ENCODE data around the gene PCED1B.
A peak's percentile ranks its signal among the peaks of the same experiment; 100 is the strongest.

PCED1B gene

GRCh38 chr12:47234576-47235141 lies 155.2 kb downstream of the PCED1B start:
- ATAC-seq, result no peak

GRCh38 chr12:47235258-47236040 lies 156.0 kb downstream of the PCED1B start:
- TF ChIP-seq ZC3H10 (CRISPR knock-in tag; IDR thresholded peaks at IDR 0.05), result no peak
- TF ChIP-seq ZFP3 (CRISPR knock-in tag; IDR thresholded peaks at IDR 0.05), result no peak
- TF ChIP-seq OSR1 (CRISPR knock-in tag; IDR thresholded peaks at IDR 0.05), result no peak
- TF ChIP-seq ZNF70 (CRISPR knock-in tag; IDR thresholded peaks at IDR 0.05), result no peak
- TF ChIP-seq, protein P1, sequence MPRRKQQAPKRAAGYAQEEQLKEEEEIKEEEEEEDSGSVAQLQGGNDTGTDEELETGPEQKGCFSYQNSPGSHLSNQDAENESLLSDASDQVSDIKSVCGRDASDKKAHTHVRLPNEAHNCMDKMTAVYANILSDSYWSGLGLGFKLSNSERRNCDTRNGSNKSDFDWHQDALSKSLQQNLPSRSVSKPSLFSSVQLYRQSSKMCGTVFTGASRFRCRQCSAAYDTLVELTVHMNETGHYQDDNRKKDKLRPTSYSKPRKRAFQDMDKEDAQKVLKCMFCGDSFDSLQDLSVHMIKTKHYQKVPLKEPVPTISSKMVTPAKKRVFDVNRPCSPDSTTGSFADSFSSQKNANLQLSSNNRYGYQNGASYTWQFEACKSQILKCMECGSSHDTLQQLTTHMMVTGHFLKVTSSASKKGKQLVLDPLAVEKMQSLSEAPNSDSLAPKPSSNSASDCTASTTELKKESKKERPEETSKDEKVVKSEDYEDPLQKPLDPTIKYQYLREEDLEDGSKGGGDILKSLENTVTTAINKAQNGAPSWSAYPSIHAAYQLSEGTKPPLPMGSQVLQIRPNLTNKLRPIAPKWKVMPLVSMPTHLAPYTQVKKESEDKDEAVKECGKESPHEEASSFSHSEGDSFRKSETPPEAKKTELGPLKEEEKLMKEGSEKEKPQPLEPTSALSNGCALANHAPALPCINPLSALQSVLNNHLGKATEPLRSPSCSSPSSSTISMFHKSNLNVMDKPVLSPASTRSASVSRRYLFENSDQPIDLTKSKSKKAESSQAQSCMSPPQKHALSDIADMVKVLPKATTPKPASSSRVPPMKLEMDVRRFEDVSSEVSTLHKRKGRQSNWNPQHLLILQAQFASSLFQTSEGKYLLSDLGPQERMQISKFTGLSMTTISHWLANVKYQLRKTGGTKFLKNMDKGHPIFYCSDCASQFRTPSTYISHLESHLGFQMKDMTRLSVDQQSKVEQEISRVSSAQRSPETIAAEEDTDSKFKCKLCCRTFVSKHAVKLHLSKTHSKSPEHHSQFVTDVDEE (CRISPR knock-in tag; IDR thresholded peaks at IDR 0.05), result no peak
- no peak for ATAC-seq

More at GRCh38 chr12:47234576-47235141, 155.2 kb downstream of the PCED1B start:
- TF ChIP-seq SNAI2 (CRISPR knock-in tag; IDR thresholded peaks at IDR 0.05), result no peak
- TF ChIP-seq TOX (CRISPR knock-in tag; IDR thresholded peaks at IDR 0.05; ENCODE audit: borderline replicate concordance), result no peak
- TF ChIP-seq, protein P1 (CRISPR knock-in tag; IDR thresholded peaks at IDR 0.05), result no peak
- TF ChIP-seq ESRRG (CRISPR knock-in tag; IDR thresholded peaks at IDR 0.05), result no peak
- TF ChIP-seq OSR1 (CRISPR knock-in tag; IDR thresholded peaks at IDR 0.05), result no peak
- TF ChIP-seq ZFP3 (CRISPR knock-in tag; IDR thresholded peaks at IDR 0.05), result no peak
- no peak for TF ChIP-seq ZNF8 (CRISPR knock-in tag; IDR thresholded peaks at IDR 0.05)
- no peak for TF ChIP-seq ZNF70 (CRISPR knock-in tag; IDR thresholded peaks at IDR 0.05)
- no peak for TF ChIP-seq RARB (CRISPR knock-in tag; IDR thresholded peaks at IDR 0.05)
- TF ChIP-seq ISL1 (CRISPR knock-in tag; IDR thresholded peaks at IDR 0.05), result no peak
- TF ChIP-seq BACH2 (CRISPR knock-in tag; IDR thresholded peaks at IDR 0.05; ENCODE audit: borderline replicate concordance), result no peak
- no peak for TF ChIP-seq CSDC2 (CRISPR knock-in tag; IDR thresholded peaks at IDR 0.05)
- TF ChIP-seq ARNTL (CRISPR knock-in tag; IDR thresholded peaks at IDR 0.05; ENCODE audit: borderline replicate concordance, low read depth), result no peak
- TF ChIP-seq TCF4 (CRISPR knock-in tag; IDR thresholded peaks at IDR 0.05; ENCODE audit: borderline replicate concordance), result no peak
- TF ChIP-seq, protein P2, sequence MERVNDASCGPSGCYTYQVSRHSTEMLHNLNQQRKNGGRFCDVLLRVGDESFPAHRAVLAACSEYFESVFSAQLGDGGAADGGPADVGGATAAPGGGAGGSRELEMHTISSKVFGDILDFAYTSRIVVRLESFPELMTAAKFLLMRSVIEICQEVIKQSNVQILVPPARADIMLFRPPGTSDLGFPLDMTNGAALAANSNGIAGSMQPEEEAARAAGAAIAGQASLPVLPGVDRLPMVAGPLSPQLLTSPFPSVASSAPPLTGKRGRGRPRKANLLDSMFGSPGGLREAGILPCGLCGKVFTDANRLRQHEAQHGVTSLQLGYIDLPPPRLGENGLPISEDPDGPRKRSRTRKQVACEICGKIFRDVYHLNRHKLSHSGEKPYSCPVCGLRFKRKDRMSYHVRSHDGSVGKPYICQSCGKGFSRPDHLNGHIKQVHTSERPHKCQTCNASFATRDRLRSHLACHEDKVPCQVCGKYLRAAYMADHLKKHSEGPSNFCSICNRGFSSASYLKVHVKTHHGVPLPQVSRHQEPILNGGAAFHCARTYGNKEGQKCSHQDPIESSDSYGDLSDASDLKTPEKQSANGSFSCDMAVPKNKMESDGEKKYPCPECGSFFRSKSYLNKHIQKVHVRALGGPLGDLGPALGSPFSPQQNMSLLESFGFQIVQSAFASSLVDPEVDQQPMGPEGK (CRISPR knock-in tag; IDR thresholded peaks at IDR 0.05; ENCODE audit: borderline replicate concordance), result no peak
- TF ChIP-seq CSRNP3 (CRISPR knock-in tag; IDR thresholded peaks at IDR 0.05), result no peak
- TF ChIP-seq ZNF565 (CRISPR knock-in tag; conservative IDR thresholded peaks at IDR 0.05; ENCODE audit: low read depth), result no peak
- TF ChIP-seq ZC3H10 (CRISPR knock-in tag; IDR thresholded peaks at IDR 0.05), result no peak
- TF ChIP-seq ZFP30 (CRISPR knock-in tag; IDR thresholded peaks at IDR 0.05), result no peak

DNA sequence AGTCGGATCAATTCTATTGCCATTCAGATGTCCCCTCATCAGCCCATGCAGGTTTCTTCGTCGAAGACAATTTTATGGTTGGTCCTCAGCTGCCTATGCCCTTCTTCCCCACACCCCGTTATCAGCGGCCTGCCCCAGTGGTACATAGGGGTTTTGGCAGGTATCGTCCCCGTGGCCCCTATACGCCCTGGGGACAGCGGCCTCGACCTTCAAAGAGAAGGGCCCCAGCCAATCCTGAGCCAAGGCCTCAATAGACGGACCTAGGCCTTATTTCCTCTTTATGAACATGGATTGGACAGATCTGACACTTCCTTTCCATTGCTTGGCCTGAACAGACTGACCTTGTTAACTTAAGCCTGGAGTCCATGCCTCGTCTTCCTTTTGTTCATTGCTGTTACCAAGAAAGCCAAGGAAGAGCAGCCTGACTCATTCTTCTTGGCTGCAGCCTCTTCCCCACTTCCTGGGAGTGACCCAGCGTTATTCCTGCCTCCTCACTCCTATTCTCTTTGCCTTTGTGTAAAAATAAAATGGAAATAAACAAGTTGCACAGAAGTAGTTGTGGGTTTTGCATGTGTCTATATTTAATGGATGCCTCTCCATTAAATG lies 156.8 kb downstream of the PCED1B start:
- peak; percentile 43; the same call in 2 of the 3 replicates for ATAC-seq

More for the DNA sequence above, 156.8 kb downstream of the PCED1B start:
- TF ChIP-seq ZFP30 (CRISPR knock-in tag; IDR thresholded peaks at IDR 0.05) (no peak), OSR1 (CRISPR knock-in tag; IDR thresholded peaks at IDR 0.05) (0 out of 2 replicates have a peak, but pooled peaks have one; percentile 35), PPARA (CRISPR knock-in tag; IDR thresholded peaks at IDR 0.05; ENCODE audit: borderline replicate concordance) (no peak), TCF4 (CRISPR knock-in tag; IDR thresholded peaks at IDR 0.05; ENCODE audit: borderline replicate concordance) (no peak)
